PC-3 (cell line): ENCODE data around the gene PTCH1.

Experiments
- EZH2 ChIP-seq: fragments of 300-600 bp; sonication (generic); IDR thresholded peaks from one replicate; pipeline ENCODE4 v1.6.1; 2017; ENCODE audit warnings: antibody characterized with exemption, mild to moderate bottlenecking, low read length; ENCODE audit not compliant: unreplicated experiment
- EZH2phosphoT487 ChIP-seq: fragments of 300-600 bp; sonication (generic); IDR thresholded peaks from 2 replicates; pipeline ENCODE4 v1.6.1; 2018; ENCODE audit warnings: mild to moderate bottlenecking, antibody characterized with exemption, low read length, borderline replicate concordance
- TF ChIP-seq, protein P1 (sequence below): fragments of 300-600 bp; sonication (generic); conservative IDR thresholded peaks from 2 replicates; pipeline ENCODE4 v1.5.1; 2017; ENCODE audit warnings: antibody characterized with exemption, low read depth, mild to moderate bottlenecking, low read length

DNA sequence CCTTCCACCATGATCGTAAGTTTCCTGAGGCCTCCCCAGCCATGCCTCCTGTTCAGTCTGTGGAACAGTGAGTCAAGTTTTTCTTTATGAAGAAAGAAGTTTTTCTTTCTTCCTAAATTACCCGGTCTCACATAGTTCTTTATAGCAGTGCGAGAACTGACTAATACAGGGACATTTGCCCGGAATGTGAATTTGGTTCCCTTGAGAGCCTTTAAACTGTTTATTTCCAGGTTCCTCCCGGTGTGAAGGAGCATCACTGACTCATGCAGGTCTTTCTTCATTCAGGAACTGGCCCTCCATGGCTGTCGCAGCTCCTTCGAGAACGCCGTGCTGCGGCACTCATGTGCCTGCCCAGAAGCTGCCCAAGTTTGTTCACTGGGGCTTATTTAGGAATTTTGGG, 87.7 kb downstream of the PTCH1 start:
- TF ChIP-seq EZH2phosphoT487 (no peak), EZH2 (no peak)
- TF ChIP-seq, protein P1, sequence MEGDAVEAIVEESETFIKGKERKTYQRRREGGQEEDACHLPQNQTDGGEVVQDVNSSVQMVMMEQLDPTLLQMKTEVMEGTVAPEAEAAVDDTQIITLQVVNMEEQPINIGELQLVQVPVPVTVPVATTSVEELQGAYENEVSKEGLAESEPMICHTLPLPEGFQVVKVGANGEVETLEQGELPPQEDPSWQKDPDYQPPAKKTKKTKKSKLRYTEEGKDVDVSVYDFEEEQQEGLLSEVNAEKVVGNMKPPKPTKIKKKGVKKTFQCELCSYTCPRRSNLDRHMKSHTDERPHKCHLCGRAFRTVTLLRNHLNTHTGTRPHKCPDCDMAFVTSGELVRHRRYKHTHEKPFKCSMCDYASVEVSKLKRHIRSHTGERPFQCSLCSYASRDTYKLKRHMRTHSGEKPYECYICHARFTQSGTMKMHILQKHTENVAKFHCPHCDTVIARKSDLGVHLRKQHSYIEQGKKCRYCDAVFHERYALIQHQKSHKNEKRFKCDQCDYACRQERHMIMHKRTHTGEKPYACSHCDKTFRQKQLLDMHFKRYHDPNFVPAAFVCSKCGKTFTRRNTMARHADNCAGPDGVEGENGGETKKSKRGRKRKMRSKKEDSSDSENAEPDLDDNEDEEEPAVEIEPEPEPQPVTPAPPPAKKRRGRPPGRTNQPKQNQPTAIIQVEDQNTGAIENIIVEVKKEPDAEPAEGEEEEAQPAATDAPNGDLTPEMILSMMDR, result no peak
